Sigmoid colon (tissue), 7 donors: ENCODE data around the gene LMF2. TPM values are rescaled to one million over a fixed set of nuclear protein-coding genes. Genes with fewer than 3 reads are reported as not detected.

Experiments
- DNase-seq: peaks from one replicate; pipeline ENCODE4 v3.0.0-alpha.2; 2019
- H3K27ac ChIP-seq, 4 donors: fragments of 200-600 bp; sonication (generic); one replicate each; pipeline ENCODE4 v1.5.1; 2016 to 2019; ENCODE audit warnings: mild to moderate bottlenecking in 1 of 4
- H3K27me3 ChIP-seq, 3 donors: fragments of 200-600 bp; sonication (generic); one replicate each; pipeline ENCODE4 v1.5.1; 2019; ENCODE audit warnings: mild to moderate bottlenecking in 1 of 3
- H3K36me3 ChIP-seq, 4 donors: fragments of 200-600 bp; sonication (generic); one replicate each; pipeline ENCODE4 v1.5.1; 2016 to 2019
- H3K4me1 ChIP-seq, 4 donors: fragments of 200-600 bp; sonication (generic); one replicate each; pipeline ENCODE4 v1.5.1; 2017 to 2019
- H3K4me3 ChIP-seq, 4 donors: fragments of 200-600 bp; sonication (generic); one replicate each; pipeline ENCODE4 v1.5.1; 2017 to 2019; ENCODE audit warnings: mild to moderate bottlenecking in 2 of 4, moderate library complexity in 1 of 4
- H3K9me3 ChIP-seq, 4 donors: fragments of 200-600 bp in 3 of 4; sonication (generic) in 3 of 4; one replicate each; pipeline versions ENCODE4 v1.5.1 to v1.6.1; 2013 to 2019
- CTCF ChIP-seq, 4 experiments: fragments of 450-650 bp in 3 of 4; fragments of 200-600 bp in 1 of 4; IDR thresholded peaks; one replicate each; pipeline ENCODE4 v1.5.1; 2016 to 2019; ENCODE audit warnings: antibody characterized with exemption in 4 of 4, mild to moderate bottlenecking in 3 of 4, moderate library complexity in 2 of 4
- EP300 ChIP-seq, 4 donors: sonication (generic); formaldehyde crosslinking; IDR thresholded peaks; one replicate each; pipeline ENCODE4 v1.6.1; 2017; ENCODE audit warnings: antibody characterized with exemption in 4 of 4
- POLR2A ChIP-seq, 2 donors: fragments of 450-650 bp; IDR thresholded peaks; one replicate each; pipeline ENCODE4 v1.6.1; 2016; ENCODE audit warnings: antibody characterized with exemption in 2 of 2, mild to moderate bottlenecking in 2 of 2, moderate library complexity in 2 of 2
- POLR2AphosphoS5 ChIP-seq, 4 donors: sonication (generic); formaldehyde crosslinking; IDR thresholded peaks; one replicate each; pipeline ENCODE4 v1.6.1; 2017; ENCODE audit warnings: antibody characterized with exemption in 4 of 4
- WGBS, 2 donors: extraction: QIAGEN DNeasy Blood & Tissue Kit; methylation state at CpG; one replicate each; pipeline ENCODE4 v1.1.7; 2013; 5-methylcytosine and 5-hydroxymethylcytosine counted together
- intact Hi-C: fragments of 100-400 bp; cut with DNase I; formaldehyde crosslinking; loops from one replicate; pipeline ENCODE4 v1.15.1; 2023
- polyA plus RNA-seq, 3 donors: library from polyadenylated mRNA; stranded (reverse); fragments of 200-250 nt; gene quantifications; one replicate each; pipeline ENCODE4 v1.2.3, GENCODE V29; 2013
- total RNA-seq, 4 donors: library from RNA; depleted of rRNA; stranded (reverse); fragments of >200 nt; gene quantifications; one replicate each; pipeline ENCODE4 v1.1.0, GENCODE V29; 2016
- donor health status: healthy with polysubstance abuse.
- donor health status: Bipolar disorder and iron deficiency.
- donor health status: healthy.

The LMF2 gene, protein sequence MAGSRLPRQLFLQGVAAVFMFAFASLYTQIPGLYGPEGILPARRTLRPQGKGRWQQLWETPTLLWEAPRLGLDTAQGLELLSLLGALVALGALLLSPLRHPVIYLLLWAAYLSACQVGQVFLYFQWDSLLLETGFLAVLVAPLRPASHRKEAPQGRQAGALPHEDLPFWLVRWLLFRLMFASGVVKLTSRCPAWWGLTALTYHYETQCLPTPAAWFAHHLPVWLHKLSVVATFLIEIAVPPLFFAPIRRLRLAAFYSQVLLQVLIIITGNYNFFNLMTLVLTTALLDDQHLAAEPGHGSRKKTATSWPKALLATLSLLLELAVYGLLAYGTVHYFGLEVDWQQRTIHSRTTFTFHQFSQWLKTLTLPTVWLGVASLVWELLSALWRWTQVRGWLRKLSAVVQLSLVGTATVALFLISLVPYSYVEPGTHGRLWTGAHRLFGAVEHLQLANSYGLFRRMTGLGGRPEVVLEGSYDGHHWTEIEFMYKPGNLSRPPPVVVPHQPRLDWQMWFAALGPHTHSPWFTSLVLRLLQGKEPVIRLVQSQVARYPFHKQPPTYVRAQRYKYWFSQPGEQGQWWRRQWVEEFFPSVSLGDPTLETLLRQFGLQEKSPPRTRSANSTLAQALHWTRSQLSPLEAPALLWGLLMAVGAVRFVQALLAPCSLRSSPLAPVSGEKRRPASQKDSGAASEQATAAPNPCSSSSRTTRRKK
- total RNA-seq (10 to 100 TPM; 24.8 to 52.5 (median 45.3) TPM), polyA plus RNA-seq (10 to 100 TPM in 2 of 3 donors, 1 to 10 TPM in 1; 7.2 to 61.1 (median 11.3) TPM)

- Histone ChIP-seq H3K36me3 (peaks cover 20 to 34% (median 29%) of the 10 kb centered on the region in 4 donors), H3K27me3 (no peaks in the 10 kb centered on the region), H3K9me3 (no peaks in the 10 kb centered on the region), H3K4me1 (peaks cover 0 to 39% (median 24%) of the 10 kb centered on the region in 4 donors), H3K4me3 (peak within 1 kb of the TSS; percentile 83 to 97 (median 96)), H3K27ac (peak within 1 kb of the TSS; percentile 91 to 98 (median 94))
- intact Hi-C loops = loop anchor here (2.0 to 5.0 kb wide), 3 partner anchors 33 to 265 kb away; partner anchors contain the start of gene SBF1
- 1% methylated on average over 60 to 62 of the region's 62 CpGs for WGBS, 2 donors
- peak; percentile 94 for DNase-seq
- peak; percentile 28 to 30 for TF ChIP-seq POLR2A (IDR thresholded peaks at IDR 0.05)
- peak; percentile 49 to 86 (median 74) for TF ChIP-seq POLR2AphosphoS5 (IDR thresholded peaks at IDR 0.05)
- no peak for TF ChIP-seq EP300 (IDR thresholded peaks at IDR 0.05)
Measured at GRCh38 chr22:50507421-50507990, at the start of gene LMF2. Gene LMF2, minus strand, starts transcription at chr22:50507702. Its CDS starts 27 bp downstream, at chr22:50507675.

DNA sequence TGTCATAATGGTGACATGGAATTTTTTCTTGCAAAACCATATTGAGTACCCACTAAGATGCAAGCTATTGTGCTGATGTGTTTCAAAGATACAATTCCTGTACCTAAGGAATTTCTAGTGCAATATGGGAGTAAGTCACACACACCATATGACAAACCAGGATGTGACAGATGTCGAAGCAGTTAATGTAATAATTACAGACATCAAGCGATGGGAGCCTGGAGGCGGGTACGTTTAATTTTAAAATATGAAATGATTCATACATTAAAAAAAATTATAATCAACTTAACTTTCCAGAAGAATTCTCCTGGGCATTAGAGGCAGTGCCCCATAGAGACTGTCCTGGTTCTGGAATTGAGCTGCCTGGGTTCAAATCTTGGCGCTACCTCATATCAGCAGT is 49.2 kb upstream of the LMF2 start:
- no peak for DNase-seq
- Histone ChIP-seq H3K36me3 (no peaks in the 10 kb centered on the region), H3K4me3 (no peak overlapping the region), H3K27me3 (no peaks in the 10 kb centered on the region), H3K27ac (no peak overlapping the region), H3K4me1 (no peaks in the 10 kb centered on the region), H3K9me3 (no peaks in the 10 kb centered on the region)
- intact Hi-C loops = no loop called here
- 87 to 90% methylated on average over 5 of the region's 5 CpGs for WGBS, 2 donors
- TF ChIP-seq POLR2AphosphoS5 (IDR thresholded peaks at IDR 0.05) (no peak), POLR2A (IDR thresholded peaks at IDR 0.05) (no peak), CTCF (IDR thresholded peaks at IDR 0.05) (no peak), EP300 (IDR thresholded peaks at IDR 0.05) (no peak)

GRCh38 chr22:50553310-50553709 is 45.8 kb upstream of the LMF2 start:
- H3K4me3 ChIP-seq = no peak overlapping the region
- H3K27ac ChIP-seq = no peak overlapping the region
- 84 to 92% methylated on average over 8 of the region's 8 CpGs for WGBS, 2 donors
- no peak for DNase-seq
- peaks cover 13 to 24% (median 16%) of the 10 kb centered on the region in 3 donors for H3K27me3 ChIP-seq
- no peaks in the 10 kb centered on the region for H3K36me3 ChIP-seq
- TF ChIP-seq EP300 (IDR thresholded peaks at IDR 0.05) = no peak
- TF ChIP-seq POLR2A (IDR thresholded peaks at IDR 0.05) = no peak
- no peak for TF ChIP-seq CTCF (IDR thresholded peaks at IDR 0.05)
- TF ChIP-seq POLR2AphosphoS5 (IDR thresholded peaks at IDR 0.05) = no peak
- intact Hi-C loops = no loop called here
- no peaks in the 10 kb centered on the region for H3K9me3 ChIP-seq
- peaks cover 0 to 10% (median 8%) of the 10 kb centered on the region in 4 donors for H3K4me1 ChIP-seq

DNA sequence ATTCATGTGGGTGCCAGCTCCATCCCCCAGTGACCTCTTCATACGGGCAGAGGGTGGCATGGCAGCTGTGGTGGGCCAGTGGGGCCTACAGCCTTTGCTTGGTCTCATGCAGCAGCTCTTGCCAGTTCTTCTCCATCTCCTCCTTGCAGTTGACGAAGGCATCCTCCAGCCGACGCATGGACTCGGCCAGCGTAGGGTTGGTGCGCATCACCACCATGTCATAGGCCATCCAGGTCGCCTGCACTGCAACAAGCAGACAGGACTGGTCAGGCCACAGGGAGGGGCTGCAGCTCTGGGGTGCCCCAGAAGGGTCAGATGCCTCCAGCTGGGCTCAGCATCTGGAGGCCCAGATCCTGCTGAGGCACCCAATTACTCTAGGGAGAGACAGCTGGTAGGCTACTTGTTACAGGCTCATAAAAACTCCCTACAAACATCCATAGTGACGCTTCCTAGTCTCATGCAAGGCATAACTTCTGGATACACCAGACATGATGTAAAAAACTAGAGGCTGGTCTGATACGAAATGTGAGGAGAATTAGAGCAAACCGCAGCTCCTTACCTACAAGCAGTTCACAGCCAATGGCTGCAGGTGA is 43.8 kb upstream of the LMF2 start:
- Histone ChIP-seq H3K4me1 (peaks cover 0 to 16% (median 14%) of the 10 kb centered on the region in 4 donors), H3K9me3 (no peaks in the 10 kb centered on the region), H3K4me3 (no peak overlapping the region), H3K27me3 (peaks cover 22 to 44% (median 37%) of the 10 kb centered on the region in 3 donors), H3K27ac (no peak overlapping the region), H3K36me3 (no peaks in the 10 kb centered on the region)
- 90 to 95% methylated on average over 11 of the region's 11 CpGs for WGBS, 2 donors
- DNase-seq = peak; percentile 61
- no peak for TF ChIP-seq CTCF (IDR thresholded peaks at IDR 0.05)
- no peak for TF ChIP-seq EP300 (IDR thresholded peaks at IDR 0.05)
- TF ChIP-seq POLR2A (IDR thresholded peaks at IDR 0.05) = no peak
- no peak for TF ChIP-seq POLR2AphosphoS5 (IDR thresholded peaks at IDR 0.05)
- intact Hi-C loops = no loop called here
